Progenitor cell of endocrine pancreas (in vitro differentiated cells): ENCODE data around the gene PLA2R1. TPM values are rescaled to one million over a fixed set of nuclear protein-coding genes. Genes with fewer than 3 reads are reported as not detected.
A peak's percentile ranks its signal among the peaks of the same experiment; 100 is the strongest.

ENCODE experiments used
- DNase-seq: peaks from one replicate; pipeline ENCODE4 v3.0.0; 2021; ENCODE audit warnings: low spot score; ENCODE audit not compliant: unreplicated experiment
- H3K27ac Mint-ChIP-seq: 2 replicates; pipeline ENCODE4 v1.8.0; 2021; ENCODE audit warnings: mild to moderate bottlenecking, moderate library complexity, mixed read lengths
- H3K27me3 Mint-ChIP-seq: 2 replicates; pipeline ENCODE4 v1.8.0; 2021; ENCODE audit warnings: mixed read lengths
- H3K36me3 Mint-ChIP-seq: 2 replicates; pipeline ENCODE4 v1.8.0; 2022; ENCODE audit warnings: mixed read lengths; ENCODE audit not compliant: insufficient read depth
- H3K4me1 Mint-ChIP-seq: 2 replicates; pipeline ENCODE4 v1.8.0; 2021; ENCODE audit warnings: low read depth, mixed read lengths
- H3K4me3 Mint-ChIP-seq: 2 replicates; pipeline ENCODE4 v1.8.0; 2021; ENCODE audit warnings: low read depth, mild to moderate bottlenecking, moderate library complexity, mixed read lengths
- H3K9me3 Mint-ChIP-seq: 2 replicates; pipeline ENCODE4 v1.8.0; 2021; ENCODE audit warnings: low read depth, mixed read lengths
- total RNA-seq: library from RNA; stranded (reverse); gene quantifications from 2 replicates; pipeline ENCODE4 v1.2.1, GENCODE V29; 2021
- TF ChIP-seq, protein P1 (sequence below): fragments of 200-600 bp; sonication (generic); IDR thresholded peaks from one replicate; pipeline ENCODE4 v1.5.0; 2021; ENCODE audit warnings: antibody characterized with exemption, mild to moderate bottlenecking; ENCODE audit not compliant: unreplicated experiment

Gene PLA2R1
- total RNA-seq, 1 donor from 2014 or later, result 1.3 TPM

- H3K9me3 Mint-ChIP-seq, result peaks cover 4% of the 10 kb centered on the region
- no peak for DNase-seq
- H3K36me3 Mint-ChIP-seq, result no peaks in the 10 kb centered on the region
- H3K27me3 Mint-ChIP-seq, result no peaks in the 10 kb centered on the region
- H3K27ac Mint-ChIP-seq, result no peak overlapping the region
- TF ChIP-seq, protein P1, sequence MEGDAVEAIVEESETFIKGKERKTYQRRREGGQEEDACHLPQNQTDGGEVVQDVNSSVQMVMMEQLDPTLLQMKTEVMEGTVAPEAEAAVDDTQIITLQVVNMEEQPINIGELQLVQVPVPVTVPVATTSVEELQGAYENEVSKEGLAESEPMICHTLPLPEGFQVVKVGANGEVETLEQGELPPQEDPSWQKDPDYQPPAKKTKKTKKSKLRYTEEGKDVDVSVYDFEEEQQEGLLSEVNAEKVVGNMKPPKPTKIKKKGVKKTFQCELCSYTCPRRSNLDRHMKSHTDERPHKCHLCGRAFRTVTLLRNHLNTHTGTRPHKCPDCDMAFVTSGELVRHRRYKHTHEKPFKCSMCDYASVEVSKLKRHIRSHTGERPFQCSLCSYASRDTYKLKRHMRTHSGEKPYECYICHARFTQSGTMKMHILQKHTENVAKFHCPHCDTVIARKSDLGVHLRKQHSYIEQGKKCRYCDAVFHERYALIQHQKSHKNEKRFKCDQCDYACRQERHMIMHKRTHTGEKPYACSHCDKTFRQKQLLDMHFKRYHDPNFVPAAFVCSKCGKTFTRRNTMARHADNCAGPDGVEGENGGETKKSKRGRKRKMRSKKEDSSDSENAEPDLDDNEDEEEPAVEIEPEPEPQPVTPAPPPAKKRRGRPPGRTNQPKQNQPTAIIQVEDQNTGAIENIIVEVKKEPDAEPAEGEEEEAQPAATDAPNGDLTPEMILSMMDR, result no peak
- H3K4me3 Mint-ChIP-seq, result no peak overlapping the region
- H3K4me1 Mint-ChIP-seq, result no peaks in the 10 kb centered on the region
Measured at GRCh38 chr2:159996792-159997546, 65.4 kb downstream of the PLA2R1 start.

DNA sequence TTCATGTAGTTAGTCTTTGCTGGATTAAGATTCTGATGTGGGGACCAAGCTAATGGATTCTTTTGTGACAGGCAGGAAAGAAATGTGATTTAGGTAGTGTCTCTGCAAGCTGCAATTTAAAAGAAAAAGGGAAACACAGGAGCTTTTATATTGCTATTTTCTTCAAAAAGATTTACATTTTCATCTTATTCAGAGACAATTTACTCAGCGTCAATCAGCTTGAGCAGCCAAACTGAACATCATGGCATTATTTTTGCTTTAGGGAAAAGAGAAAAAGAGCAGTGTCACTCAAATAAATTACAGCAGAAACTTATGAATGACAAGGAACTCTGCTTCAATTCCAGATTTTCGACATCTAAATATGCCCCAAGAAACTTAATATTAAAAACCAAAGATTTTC is 67.4 kb downstream of the PLA2R1 start:
- Mint-ChIP-seq H3K27ac (no peak overlapping the region), H3K4me3 (no peak overlapping the region), H3K4me1 (no peaks in the 10 kb centered on the region), H3K36me3 (no peaks in the 10 kb centered on the region), H3K27me3 (no peaks in the 10 kb centered on the region), H3K9me3 (no peaks in the 10 kb centered on the region)
- DNase-seq, result no peak
- TF ChIP-seq, protein P1, result no peak

DNA sequence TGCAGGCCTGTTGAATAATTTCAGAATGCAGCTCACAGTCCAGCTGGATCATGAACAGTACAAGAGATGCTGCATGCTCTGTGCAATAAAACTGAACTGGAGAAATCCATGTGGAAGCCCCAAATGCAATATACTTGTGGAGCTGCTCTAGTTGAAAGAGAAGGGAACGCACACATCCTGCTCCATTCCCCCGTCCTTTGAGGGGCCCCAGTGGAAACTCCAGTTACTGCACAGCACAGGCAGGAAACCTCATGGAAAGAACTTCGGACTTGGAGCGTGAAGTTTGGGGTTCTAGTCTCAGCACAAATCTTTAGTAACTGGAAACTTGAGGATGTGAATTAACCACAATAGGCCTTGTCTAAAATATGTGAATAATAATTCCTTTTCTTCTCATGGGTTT is 73.2 kb downstream of the PLA2R1 start:
- Mint-ChIP-seq H3K27me3 (peaks cover 7% of the 10 kb centered on the region), H3K4me1 (peaks cover 6% of the 10 kb centered on the region), H3K27ac (no peak overlapping the region), H3K4me3 (no peak overlapping the region), H3K36me3 (no peaks in the 10 kb centered on the region), H3K9me3 (no peaks in the 10 kb centered on the region)
- no peak for DNase-seq
- TF ChIP-seq, protein P1, result peak; percentile 32

- TF ChIP-seq, protein P1, result no peak
Measured at GRCh38 chr2:159988412-159988970, 73.9 kb downstream of the PLA2R1 start.

DNA sequence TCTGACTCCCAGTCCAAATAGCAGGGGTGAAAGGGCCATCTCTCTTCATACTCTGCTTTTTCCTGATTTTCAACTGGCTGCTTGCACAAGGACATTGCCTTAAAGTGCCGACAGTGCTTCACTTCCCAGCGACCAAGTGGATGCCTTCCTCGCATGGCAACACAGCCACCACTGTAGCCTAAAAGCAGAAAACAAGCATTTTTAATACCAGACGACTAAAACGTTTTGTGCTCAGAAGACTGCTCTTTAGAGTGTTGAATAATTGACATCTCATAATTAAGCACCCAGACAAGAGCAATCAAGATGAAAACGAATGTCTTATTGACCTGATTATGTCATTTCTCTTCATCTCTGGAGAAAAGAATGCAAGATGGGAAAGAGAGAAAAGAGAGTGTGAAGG is 75.2 kb downstream of the PLA2R1 start:
- Mint-ChIP-seq H3K4me1 (peaks cover 11% of the 10 kb centered on the region), H3K27me3 (peaks cover 7% of the 10 kb centered on the region), H3K9me3 (no peaks in the 10 kb centered on the region), H3K4me3 (no peak overlapping the region), H3K36me3 (no peaks in the 10 kb centered on the region), H3K27ac (no peak overlapping the region)
- TF ChIP-seq, protein P1, result no peak
- DNase-seq, result no peak

More at GRCh38 chr2:159988412-159988970, 73.9 kb downstream of the PLA2R1 start:
- peaks cover 7% of the 10 kb centered on the region for H3K4me1 Mint-ChIP-seq
- no peak for DNase-seq
- peaks cover 7% of the 10 kb centered on the region for H3K27me3 Mint-ChIP-seq
- no peak overlapping the region for H3K27ac Mint-ChIP-seq
- no peaks in the 10 kb centered on the region for H3K36me3 Mint-ChIP-seq
- no peaks in the 10 kb centered on the region for H3K9me3 Mint-ChIP-seq
- no peak overlapping the region for H3K4me3 Mint-ChIP-seq
